A673 (cell line): Measurements from ENCODE around the gene TMPO.

ENCODE experiments used
- CTCF ChIP-seq: fragments of 300-800, 200-600 bp; sonication (generic); conservative IDR thresholded peaks from 2 replicates; pipeline ENCODE4 v1.5.1; 2017; ENCODE audit warnings: low read depth, mild to moderate bottlenecking, antibody characterized with exemption, low read length, moderate library complexity, mixed read lengths
- EZH2 ChIP-seq: fragments of 200-600 bp; sonication (generic); IDR thresholded peaks from 2 replicates; pipeline ENCODE4 v1.6.1; 2017; ENCODE audit warnings: borderline replicate concordance, low read depth, mild to moderate bottlenecking, mixed read lengths, antibody characterized with exemption, low read length; ENCODE audit not compliant: poor library complexity, severe bottlenecking

GRCh38 chr12:98551787-98552186, 36.4 kb downstream of the TMPO start:
- no peak for TF ChIP-seq CTCF
- TF ChIP-seq EZH2, result no peak
